Mammary epithelial cell (primary cell): Measurements from ENCODE around the gene FAM110A.

ENCODE experiments used
- CTCF ChIP-seq, 2 donors: IDR thresholded peaks in 1 of 2; conservative IDR thresholded peaks in 1 of 2; 2 replicates each; pipeline ENCODE4 v1.5.1; 2011 to 2012; ENCODE audit warnings: inconsistent platforms in 2 of 2, low read length in 2 of 2, mild to moderate bottlenecking in 2 of 2, control low read depth in 1 of 2, low read depth in 1 of 2; ENCODE audit not compliant: insufficient read depth in 1 of 2; ENCODE audit errors: extremely low read depth in 1 of 2
- EZH2 ChIP-seq: IDR thresholded peaks from 2 replicates; pipeline ENCODE4 v1.6.1; 2012; ENCODE audit warnings: low read length, inconsistent platforms, borderline replicate concordance

DNA sequence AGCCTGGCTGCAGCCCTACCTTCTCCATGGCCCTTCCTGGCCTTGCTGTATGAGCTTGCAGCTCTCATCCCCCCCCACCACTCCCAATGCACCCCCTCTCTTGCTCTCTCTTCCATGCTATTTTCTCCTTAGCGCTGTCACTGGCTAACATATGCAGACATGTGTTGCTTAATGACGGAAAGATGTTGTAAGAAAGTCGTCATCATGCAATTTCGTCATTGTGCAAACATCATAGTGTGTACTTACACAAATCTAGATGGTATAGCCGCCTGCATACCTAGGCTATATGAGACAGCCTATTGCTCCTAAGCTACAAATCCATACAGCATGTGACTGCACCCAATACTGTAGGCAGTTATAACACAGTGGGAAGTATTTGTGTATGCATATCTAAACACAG, 55.6 kb downstream of the FAM110A start:
- TF ChIP-seq EZH2 = no peak
- no peak for TF ChIP-seq CTCF (conservative IDR thresholded peaks at IDR 0.05 in 1 of 2, IDR thresholded peaks at IDR 0.05 in 1 of 2; ENCODE audit: extremely low read depth in 1 of 2, insufficient read depth in 1 of 2, low read depth in 1 of 2, low read length in 2 of 2)
